Natural killer cell (primary cell): ENCODE results near the gene SH3BGRL. TPM values are rescaled to one million over a fixed set of nuclear protein-coding genes. Genes with fewer than 3 reads are reported as not detected.

ENCODE experiments used
- ATAC-seq, 3 donors: fragments of 150-1000 bp in 2 of 3; fragments of 200-7000 bp in 1 of 3; cut with Tn5 transposase; 1 replicate in 1 of 3; 2 replicates in 2 of 3; pipeline ENCODE4 v1.10.0; 2021; ENCODE audit warnings: mild to moderate bottlenecking in 2 of 3, moderate library complexity in 2 of 3
- DNase-seq, 2 donors: peaks; one replicate each; pipeline versions ENCODE4 v3.0.0 to v3.0.0-alpha.2; 2013 to 2021; ENCODE audit warnings: mixed read lengths in 1 of 2
- H3K27ac ChIP-seq: one replicate; pipeline ENCODE4 v1.5.1; 2013; ENCODE audit warnings: mild to moderate bottlenecking, low read length
- H3K27me3 ChIP-seq: one replicate; pipeline ENCODE4 v1.6.1; 2013; ENCODE audit warnings: low read length; ENCODE audit not compliant: control insufficient read depth, insufficient read depth
- H3K36me3 ChIP-seq: one replicate; pipeline ENCODE4 v1.6.1; 2013; ENCODE audit warnings: low read length; ENCODE audit not compliant: control insufficient read depth, insufficient read depth
- H3K4me1 ChIP-seq: one replicate; pipeline ENCODE4 v1.6.1; 2013; ENCODE audit warnings: low read length; ENCODE audit not compliant: control insufficient read depth, insufficient read depth
- H3K4me3 ChIP-seq: one replicate; pipeline ENCODE4 v1.5.1; 2013; ENCODE audit warnings: low read length
- H3K9me3 ChIP-seq: one replicate; pipeline ENCODE4 v1.6.1; 2013; ENCODE audit warnings: low read length; ENCODE audit not compliant: control insufficient read depth, insufficient read depth
- H3K27ac Mint-ChIP-seq, 2 donors: one replicate each; pipeline ENCODE4 v1.8.0; 2022; ENCODE audit warnings: mild to moderate bottlenecking in 2 of 2, mixed read lengths in 2 of 2, moderate library complexity in 1 of 2
- H3K27me3 Mint-ChIP-seq, 2 donors: one replicate each; pipeline ENCODE4 v1.8.0; 2022; ENCODE audit warnings: low read depth in 2 of 2, mixed read lengths in 2 of 2
- H3K36me3 Mint-ChIP-seq: one replicate; pipeline ENCODE4 v1.8.0; 2022; ENCODE audit warnings: mixed read lengths
- H3K4me1 Mint-ChIP-seq, 2 donors: one replicate each; pipeline ENCODE4 v1.8.0; 2022; ENCODE audit warnings: mixed read lengths in 2 of 2
- H3K4me3 Mint-ChIP-seq: one replicate; pipeline ENCODE4 v1.8.0; 2022; ENCODE audit warnings: mild to moderate bottlenecking, moderate library complexity, mixed read lengths
- H3K9me3 Mint-ChIP-seq, 2 donors: one replicate each; pipeline ENCODE4 v1.8.0; 2022; ENCODE audit warnings: mixed read lengths in 2 of 2
- CTCF ChIP-seq: fragments of 200-600 bp; IDR thresholded peaks from one replicate; pipeline ENCODE4 v1.8.0; 2022; ENCODE audit warnings: antibody characterized with exemption
- WGBS: methylation state at CpG from one replicate; pipeline ENCODE4 v1.1.7; 2013; ENCODE audit warnings: missing lambda C conversion rate; ENCODE audit not compliant: insufficient coverage; 5-methylcytosine and 5-hydroxymethylcytosine counted together
- intact Hi-C: fragments of 100-400 bp; cut with micrococcal nuclease; formaldehyde crosslinking; loops from one replicate; pipeline ENCODE4 v1.14.2; 2022
- total RNA-seq, 4 donors: library from RNA; stranded (reverse); fragments of 120-200 nt in 1 of 4; gene quantifications; one replicate each; pipeline versions ENCODE4 v1.2.3 to v1.2.4, GENCODE V29; 2013 to 2022

SH3BGRL gene
- total RNA-seq, 3 donors from 2014 or later (not counting 1 experiment from before 2014, with no cell fraction given) = 103 to 108 (median 108) TPM

- intact Hi-C loops = no loop called here
- DNase-seq (no peak), ATAC-seq (no peak)
- Histone ChIP-seq H3K27ac (no peak overlapping the region), H3K36me3 (no peaks in the 10 kb centered on the region), H3K9me3 (no peaks in the 10 kb centered on the region), H3K4me3 (no peak overlapping the region), H3K4me1 (no peaks in the 10 kb centered on the region), H3K27me3 (no peaks in the 10 kb centered on the region)
- WGBS = no CpG with 5 or more reads among the region's 1 CpG
- no peaks in the 10 kb centered on the region for H3K27me3 Mint-ChIP-seq
- no peak for TF ChIP-seq CTCF
- H3K9me3 Mint-ChIP-seq = no peaks in the 10 kb centered on the region
- peaks cover 35 to 59% of the 10 kb centered on the region in 2 donors for H3K4me1 Mint-ChIP-seq
- H3K36me3 Mint-ChIP-seq = no peaks in the 10 kb centered on the region
- no peak overlapping the region for H3K4me3 Mint-ChIP-seq
- H3K27ac Mint-ChIP-seq = peak overlapping the region in 1 of 2 donors; percentile 25
These were observed 30.3 kb downstream of the SH3BGRL start for GRCh38 chrX:81232218-81232617.

- no peaks in the 10 kb centered on the region for H3K27me3 Mint-ChIP-seq
- no peak for DNase-seq
- no peak overlapping the region for H3K4me3 Mint-ChIP-seq
- H3K27me3 ChIP-seq = no peaks in the 10 kb centered on the region
- WGBS = no CpG with 5 or more reads among the region's 1 CpG
- H3K4me3 ChIP-seq = no peak overlapping the region
- H3K4me1 ChIP-seq = no peaks in the 10 kb centered on the region
- H3K9me3 Mint-ChIP-seq = no peaks in the 10 kb centered on the region
- H3K9me3 ChIP-seq = no peaks in the 10 kb centered on the region
- H3K36me3 ChIP-seq = peaks cover 2% of the 10 kb centered on the region
- peaks cover 13 to 41% of the 10 kb centered on the region in 2 donors for H3K4me1 Mint-ChIP-seq
- intact Hi-C loops = no loop called here
- ATAC-seq = no peak
- H3K27ac ChIP-seq = no peak overlapping the region
- no peak overlapping the region for H3K27ac Mint-ChIP-seq
- no peaks in the 10 kb centered on the region for H3K36me3 Mint-ChIP-seq
- no peak for TF ChIP-seq CTCF
These were observed 35.6 kb downstream of the SH3BGRL start for GRCh38 chrX:81237516-81237915.

DNA sequence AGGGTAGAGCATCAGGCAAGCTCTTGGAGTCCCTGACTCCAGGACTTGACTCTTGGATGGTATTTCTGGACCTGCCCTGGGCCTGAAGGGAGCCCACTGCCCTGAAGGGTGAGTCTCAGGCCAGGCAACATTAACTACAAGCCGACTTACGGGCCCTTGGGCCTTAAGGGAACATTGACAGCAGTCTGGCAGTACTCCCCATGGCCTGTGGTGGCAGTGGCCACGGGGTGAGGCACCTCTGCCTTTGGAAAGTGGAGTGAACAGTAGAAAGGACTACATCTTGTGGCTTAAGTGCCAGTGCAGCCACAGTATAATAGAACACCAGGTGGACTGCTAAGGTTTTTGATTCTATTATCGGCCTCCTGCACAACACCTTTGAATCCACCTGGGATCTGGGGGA lies 36.3 kb downstream of the SH3BGRL start:
- no peak for ATAC-seq
- H3K36me3 Mint-ChIP-seq = no peaks in the 10 kb centered on the region
- 100% methylated on average over 3 of the region's 4 CpGs for WGBS

More for the DNA sequence above, 36.3 kb downstream of the SH3BGRL start:
- Histone ChIP-seq H3K4me1 (no peaks in the 10 kb centered on the region), H3K27ac (no peak overlapping the region), H3K4me3 (no peak overlapping the region), H3K36me3 (peaks cover 2% of the 10 kb centered on the region), H3K27me3 (no peaks in the 10 kb centered on the region), H3K9me3 (no peaks in the 10 kb centered on the region)
- H3K27ac Mint-ChIP-seq = peak overlapping the region in 1 of 2 donors; percentile 40
- DNase-seq = no peak
- H3K4me1 Mint-ChIP-seq = peaks cover 18 to 39% of the 10 kb centered on the region in 2 donors
- no peak overlapping the region for H3K4me3 Mint-ChIP-seq
- H3K27me3 Mint-ChIP-seq = no peaks in the 10 kb centered on the region
- TF ChIP-seq CTCF = no peak
- intact Hi-C loops = no loop called here
- H3K9me3 Mint-ChIP-seq = no peaks in the 10 kb centered on the region
